Endothelial cell of umbilical vein (primary cell): ENCODE data around the gene C12orf42. TPM values are rescaled to one million over a fixed set of nuclear protein-coding genes. Genes with fewer than 3 reads are reported as not detected.

ENCODE experiments used
- BruUV-seq: library from RNA; stranded (reverse); fragments of 400-500 nt; replicated peaks from 2 replicates; lab custom pipeline; 2021; lab: Mats Ljungman, UMichigan
- CTCF ChIA-PET: fragments of 300-600, 350-600 bp; sonication (Branson Sonifier 250); formaldehyde crosslinking; loops from one replicate; lab custom pipeline; 2021; ENCODE audit warnings: antibody characterized with exemption, inconsistent platforms; lab: Charles Lee
- POLR2A ChIA-PET: fragments of 300-600, 350-600 bp; sonication (Branson Sonifier 250); formaldehyde crosslinking; loops from one replicate; lab custom pipeline; 2021; ENCODE audit warnings: antibody characterized with exemption, inconsistent platforms; lab: Charles Lee
- DNase-seq: peaks from one replicate; pipeline ENCODE4 v3.0.0-alpha.2; 2011; ENCODE audit warnings: low read depth, low spot score
- FAIRE-seq: peaks from 2 replicates; lab custom pipeline; 2011; peaks lifted over from hg19 to GRCh38; lab: Jason Lieb, UNC
- H2AFZ ChIP-seq: 2 replicates; pipeline ENCODE4 v1.6.0; 2012; ENCODE audit warnings: low read depth, low read length, control low read depth, inconsistent platforms
- H3K27ac ChIP-seq: 2 replicates; pipeline ENCODE4 v1.5.1; 2011; ENCODE audit warnings: low read depth, mild to moderate bottlenecking, control low read depth, low read length, moderate library complexity; ENCODE audit not compliant: insufficient read depth
- H3K27me3 ChIP-seq, 2 experiments: 2 replicates each; pipeline versions ENCODE4 v1.6.0 to v1.6.1; 2011; ENCODE audit warnings: low read length in 2 of 2, mixed read lengths in 1 of 2; ENCODE audit not compliant: control insufficient read depth in 2 of 2, insufficient read depth in 2 of 2
- H3K36me3 ChIP-seq, 2 experiments: 2 replicates in 1 of 2; 3 replicates in 1 of 2; pipeline ENCODE4 v1.5.1; 2011; ENCODE audit warnings: low read length in 2 of 2, mild to moderate bottlenecking in 1 of 2, moderate library complexity in 1 of 2; ENCODE audit not compliant: control insufficient read depth in 2 of 2, insufficient read depth in 2 of 2; ENCODE audit errors: extremely low read depth in 1 of 2
- H3K4me1 ChIP-seq: 3 replicates; pipeline ENCODE4 v1.5.1; 2011; ENCODE audit warnings: mild to moderate bottlenecking, low read length; ENCODE audit not compliant: control insufficient read depth, insufficient read depth; ENCODE audit errors: extremely low read depth
- H3K4me2 ChIP-seq: 2 replicates; pipeline ENCODE4 v1.6.1; 2011; ENCODE audit warnings: low read length, control low read depth, mixed read lengths; ENCODE audit not compliant: insufficient read depth
- H3K4me3 ChIP-seq, 3 experiments: fragments of 200-600 bp in 1 of 3; sonication (generic), shearing (Covaris generic) in 1 of 3; replicated peaks in 1 of 3; 2 replicates each; pipeline ENCODE4 v1.5.1; 2011 to 2016; ENCODE audit warnings: control low read depth in 3 of 3, low read length in 3 of 3, mild to moderate bottlenecking in 2 of 3, inconsistent platforms in 1 of 3, low read depth in 1 of 3, moderate library complexity in 1 of 3; ENCODE audit not compliant: insufficient read depth in 1 of 3
- H3K79me2 ChIP-seq: 2 replicates; pipeline ENCODE4 v1.6.0; 2012; ENCODE audit warnings: low read length, inconsistent platforms; ENCODE audit not compliant: control insufficient read depth, insufficient read depth
- H3K9ac ChIP-seq: replicated peaks from 2 replicates; pipeline ENCODE3; 2011; ENCODE audit warnings: low read length, control low read depth; ENCODE audit not compliant: insufficient read depth; ENCODE audit errors: extremely low read depth
- H3K9me1 ChIP-seq: replicated peaks from 3 replicates; pipeline ENCODE4 v1.6.0; 2011; ENCODE audit warnings: mild to moderate bottlenecking, low read length; ENCODE audit not compliant: control insufficient read depth, insufficient read depth; ENCODE audit errors: extremely low read depth
- H3K9me3 ChIP-seq: replicated peaks from 2 replicates; pipeline ENCODE4 v1.5.1; 2012; ENCODE audit warnings: low read length, inconsistent platforms; ENCODE audit not compliant: control insufficient read depth, insufficient read depth
- H4K20me1 ChIP-seq: replicated peaks from 2 replicates; pipeline ENCODE3; 2011; ENCODE audit warnings: mild to moderate bottlenecking, low read length; ENCODE audit not compliant: control insufficient read depth, insufficient read depth; ENCODE audit errors: extremely low read depth
- EZH2 ChIP-seq: IDR thresholded peaks from 2 replicates; pipeline ENCODE4 v1.6.1; 2012; ENCODE audit warnings: borderline replicate concordance, low read depth, mild to moderate bottlenecking, moderate library complexity, low read length, inconsistent platforms; ENCODE audit not compliant: severe bottlenecking
- FOS ChIP-seq: IDR thresholded peaks from 2 replicates; pipeline ENCODE4 v1.6.1; 2011; ENCODE audit warnings: mild to moderate bottlenecking, low read length, moderate library complexity, borderline replicate concordance; ENCODE audit not compliant: insufficient read depth
- GATA2 ChIP-seq: IDR thresholded peaks from 2 replicates; pipeline ENCODE4 v1.7.0; 2011; ENCODE audit warnings: low read depth, mild to moderate bottlenecking, moderate library complexity, mixed read lengths, low read length; ENCODE audit not compliant: insufficient read length, insufficient read depth
- JUN ChIP-seq: IDR thresholded peaks from 2 replicates; pipeline ENCODE4 v1.6.1; 2011; ENCODE audit warnings: borderline replicate concordance, low read depth; ENCODE audit not compliant: insufficient read length, insufficient read depth
- MYC ChIP-seq: IDR thresholded peaks from one replicate; pipeline ENCODE4 v1.6.1; 2011; ENCODE audit warnings: mild to moderate bottlenecking, low read depth, low read length
- POLR2A ChIP-seq: IDR thresholded peaks from 2 replicates; pipeline ENCODE4 v1.6.1; 2012; ENCODE audit warnings: low read depth, mild to moderate bottlenecking, control low read depth, low read length
- dilution Hi-C: fragments of 300-500 bp; cut with MboI; formaldehyde crosslinking; loops from one replicate; pipeline ENCODE4 v1.15.0; 2019; ENCODE audit warnings: low sequenced_read_pairs; ENCODE audit not compliant: extremely low pct_ligation_motif_present
- intact Hi-C: fragments of 100-400 bp; cut with micrococcal nuclease; formaldehyde crosslinking; loops from one replicate; pipeline ENCODE4 v1.10.0; 2022
- polyA plus RNA-seq, 4 experiments: library from polyadenylated mRNA; depleted of rRNA in 3 of 4; stranded (reverse) in 3 of 4; unstranded in 1 of 4; fragments of >200 nt; gene quantifications; 2 replicates each; pipeline versions ENCODE4 v1.2.1 to v1.2.3, GENCODE V29; 2011 to 2012; ENCODE audit warnings: missing spikeins in 1 of 4
- total RNA-seq: library from RNA; stranded (reverse); gene quantifications from 2 replicates; pipeline ENCODE4 v1.2.3, GENCODE V29; 2021
- TF ChIP-seq, protein P1 (sequence below): IDR thresholded peaks from 2 replicates; pipeline ENCODE4 v1.6.1; 2011; ENCODE audit not compliant: insufficient read depth, insufficient read length

Gene C12orf42
- total and polyA plus RNA-seq, 2 donors (not counting 3 experiments of a cell fraction or from before 2014, with no cell fraction given): not detected

DNA sequence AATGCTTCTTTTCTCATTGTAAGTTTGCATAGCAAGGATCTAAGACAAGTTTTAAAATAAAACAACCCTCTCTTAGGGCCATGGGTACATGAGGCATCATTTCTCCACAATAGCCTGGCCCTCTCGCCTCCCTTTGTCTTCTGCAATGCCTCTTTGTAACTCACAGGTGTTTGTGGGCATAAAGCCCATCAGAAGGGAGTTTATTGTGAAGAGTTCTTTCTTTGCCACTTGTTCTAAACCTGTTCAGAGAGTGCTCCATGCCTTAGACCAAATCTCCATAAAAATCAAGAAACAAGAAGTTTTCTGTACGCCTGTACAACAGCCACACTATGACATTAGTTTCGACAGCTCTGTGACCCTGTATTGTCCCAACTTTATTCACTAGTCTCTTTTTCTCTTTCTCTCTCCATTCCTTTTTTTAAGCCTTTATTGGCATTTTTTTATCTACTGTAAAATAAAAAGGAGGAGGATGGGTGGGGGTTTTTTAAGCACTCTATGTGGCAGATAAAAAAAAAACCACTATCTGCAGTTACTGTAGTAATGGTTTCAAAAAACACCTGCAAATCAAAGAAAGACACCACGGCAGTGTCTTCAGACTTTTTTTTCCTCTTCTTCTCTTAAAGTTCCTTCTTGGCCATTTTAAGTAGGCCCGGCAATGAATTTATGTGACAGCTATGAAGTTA lies 1.6 kb downstream of the C12orf42 start:
- intact Hi-C loops (no loop called here), dilution Hi-C loops (no loop called here)
- H3K4me3 ChIP-seq: no peak overlapping the region
- no peak overlapping the region for H3K4me2 ChIP-seq
- TF ChIP-seq, protein P1, sequence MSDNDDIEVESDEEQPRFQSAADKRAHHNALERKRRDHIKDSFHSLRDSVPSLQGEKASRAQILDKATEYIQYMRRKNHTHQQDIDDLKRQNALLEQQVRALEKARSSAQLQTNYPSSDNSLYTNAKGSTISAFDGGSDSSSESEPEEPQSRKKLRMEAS: no peak
- TF ChIP-seq FOS: no peak
- ChIA-PET CTCF (no interaction called here), POLR2A (no interaction called here)
- no TSS peak for BruUV-seq
- no peaks in the 10 kb centered on the region for H3K9me1 ChIP-seq
- DNase-seq (no peak), FAIRE-seq (no peak)
- H3K79me2 ChIP-seq: no peaks in the 10 kb centered on the region
- no peaks in the 10 kb centered on the region for H3K4me1 ChIP-seq
- no peak overlapping the region for H3K9ac ChIP-seq
- no peaks in the 10 kb centered on the region for H3K9me3 ChIP-seq
- no peaks in the 10 kb centered on the region for H4K20me1 ChIP-seq
- H3K36me3 ChIP-seq: no peaks in the 10 kb centered on the region
- peaks cover 0 to 4% of the 10 kb centered on the region in 2 experiments for H3K27me3 ChIP-seq
- no peak overlapping the region for H2AFZ ChIP-seq
- H3K27ac ChIP-seq: no peak overlapping the region

DNA sequence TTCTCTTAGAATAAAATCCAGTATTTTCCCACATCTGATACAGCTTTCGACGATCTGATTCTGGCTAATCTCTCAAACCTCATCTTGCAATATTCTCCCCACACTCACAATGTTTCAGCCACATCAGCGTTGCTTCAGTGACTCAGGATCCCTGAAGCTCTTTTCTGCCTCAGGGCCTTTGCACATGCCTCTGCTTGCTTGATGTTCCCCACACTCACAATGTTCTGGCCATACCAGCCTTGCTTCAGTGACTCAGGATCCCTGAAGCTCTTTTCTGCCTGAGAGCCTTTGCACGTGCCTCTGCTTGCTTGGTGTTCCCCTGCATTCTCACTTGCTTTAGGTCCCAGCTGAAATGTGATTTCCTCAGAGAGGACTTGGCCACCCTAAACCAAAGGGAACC lies 2.6 kb downstream of the C12orf42 start:
- Histone ChIP-seq H3K9ac (no peak overlapping the region), H3K4me2 (no peak overlapping the region), H3K27ac (no peak overlapping the region), H3K9me3 (no peaks in the 10 kb centered on the region), H3K4me1 (no peaks in the 10 kb centered on the region), H3K9me1 (no peaks in the 10 kb centered on the region), H3K36me3 (no peaks in the 10 kb centered on the region), H3K4me3 (no peak overlapping the region), H3K79me2 (no peaks in the 10 kb centered on the region), H2AFZ (no peak overlapping the region), H3K27me3 (peaks cover 0 to 4% of the 10 kb centered on the region in 2 experiments), H4K20me1 (no peaks in the 10 kb centered on the region)
- DNase-seq (no peak), FAIRE-seq (no peak)
- ChIA-PET CTCF (interaction anchor here (1.1 kb wide), 1 partner anchor 55 kb away, joined by 3 read pairs; no protein-coding TSS in a partner anchor), POLR2A (no interaction called here)
- dilution Hi-C loops: no loop called here
- TF ChIP-seq GATA2 (no peak), EZH2 (no peak), MYC (no peak), FOS (no peak), POLR2A (no peak), JUN (no peak)
- no TSS peak for BruUV-seq
- intact Hi-C loops: no loop called here
